Spleen (tissue), 11 donors: ENCODE results near the gene PDE4B. TPM values are rescaled to one million over a fixed set of nuclear protein-coding genes. Genes with fewer than 3 reads are reported as not detected.

Source experiments
- DNase-seq: peaks from one replicate; pipeline ENCODE4 v3.0.0-alpha.2; 2020
- H3K27ac ChIP-seq, 8 donors: fragments of 200-600 bp; sonication (generic) in 7 of 8; 1 replicate in 4 of 8; 2 replicates in 4 of 8; pipeline versions ENCODE4 v1.5.0 to v1.8.0; 2016 to 2021; ENCODE audit warnings: inconsistent platforms in 4 of 8, mild to moderate bottlenecking in 4 of 8, moderate library complexity in 1 of 8
- H3K27me3 ChIP-seq, 7 donors: fragments of 200-600 bp; sonication (generic) in 6 of 7; replicated peaks in 1 of 7; 1 replicate in 4 of 7; 2 replicates in 3 of 7; pipeline versions ENCODE4 v1.5.0 to v1.8.0; 2016 to 2021; ENCODE audit warnings: inconsistent platforms in 3 of 7, mild to moderate bottlenecking in 1 of 7
- H3K36me3 ChIP-seq, 6 donors: fragments of 200-600 bp; sonication (generic) in 5 of 6; 1 replicate in 4 of 6; 2 replicates in 2 of 6; pipeline versions ENCODE4 v1.5.0 to v1.8.0; 2016 to 2021; ENCODE audit warnings: inconsistent platforms in 2 of 6
- H3K4me1 ChIP-seq, 6 donors: fragments of 200-600 bp; sonication (generic) in 5 of 6; 1 replicate in 3 of 6; 2 replicates in 3 of 6; pipeline versions ENCODE4 v1.5.0 to v1.8.0; 2016 to 2021; ENCODE audit warnings: inconsistent platforms in 3 of 6
- H3K4me3 ChIP-seq, 8 donors: fragments of 200-600 bp; sonication (generic) in 7 of 8; 1 replicate in 4 of 8; 2 replicates in 4 of 8; pipeline versions ENCODE4 v1.5.0 to v1.8.0; 2016 to 2021; ENCODE audit warnings: inconsistent platforms in 4 of 8, mild to moderate bottlenecking in 4 of 8, moderate library complexity in 2 of 8
- H3K9me3 ChIP-seq, 8 donors: fragments of 200-600 bp; sonication (generic) in 7 of 8; 1 replicate in 4 of 8; 2 replicates in 4 of 8; pipeline versions ENCODE4 v1.5.0 to v1.8.0; 2016 to 2021; ENCODE audit warnings: inconsistent platforms in 4 of 8
- CTCF ChIP-seq, 11 experiments: fragments of 200-600 bp in 7 of 11; fragments of 450-650 bp in 4 of 11; sonication (generic) in 4 of 11; IDR thresholded peaks in 8 of 11; conservative IDR thresholded peaks in 3 of 11; 1 replicate in 7 of 11; 2 replicates in 4 of 11; pipeline versions ENCODE4 v1.4.0 to v1.8.0; 2016 to 2021; ENCODE audit warnings: antibody characterized with exemption in 11 of 11, inconsistent platforms in 4 of 11, mild to moderate bottlenecking in 1 of 11
- POLR2A ChIP-seq, 3 donors: fragments of 450-650 bp; IDR thresholded peaks; one replicate each; pipeline ENCODE4 v1.5.1; 2017; ENCODE audit warnings: antibody characterized with exemption in 3 of 3, mild to moderate bottlenecking in 1 of 3
- POLR2AphosphoS5 ChIP-seq, 3 donors: sonication (generic); formaldehyde crosslinking; IDR thresholded peaks; one replicate each; pipeline ENCODE4 v1.5.1; 2017; ENCODE audit warnings: antibody characterized with exemption in 3 of 3
- WGBS, 5 donors: extraction: QIAGEN DNeasy Blood & Tissue Kit in 3 of 5; methylation state at CpG; one replicate each; pipeline versions ENCODE4 v1.1.5 to v1.1.7; 2013 to 2018; 5-methylcytosine and 5-hydroxymethylcytosine counted together
- intact Hi-C: fragments of 100-400 bp; cut with DNase I; formaldehyde crosslinking; loops from one replicate; pipeline ENCODE4 v1.15.0; 2023; ENCODE audit warnings: low total_unique reads
- polyA plus RNA-seq, 3 donors: library from polyadenylated mRNA; stranded (reverse); fragments of 200-250 nt; gene quantifications; one replicate each; pipeline ENCODE4 v1.2.1, GENCODE V29; 2013
- total RNA-seq, 7 donors: library from RNA; depleted of rRNA in 3 of 7; stranded (reverse); fragments of >200 nt in 3 of 7; fragmentation: NEBNext Ultra II Directional in 4 of 7; extraction: Animal tissue kit (Norgen Biotek cat#: 25700) in 4 of 7; gene quantifications; one replicate each; pipeline versions ENCODE4 v1.1.0 to v1.2.1, GENCODE V29; 2016 to 2021
- donor health status: healthy with polysubstance abuse.
- donor health status: DM: no; HTN: no; CAD: no; lungs with moderate emphysema.
- donor health status: DM: no; HTN: no; CAD: no.
- donor health status: Bipolar disorder and iron deficiency.
- donor health status: healthy.
- donor health status: DM: no; HTN: no; CAD: no.
- donor health status: DM: yes; HTN: yes; CAD: no.

The PDE4B gene
- total and polyA plus RNA-seq, 10 donors, result 12.6 to 88.2 (median 51.9) TPM

GRCh38 chr1:65896721-65897120 is 104.0 kb downstream of the PDE4B start:
- intact Hi-C loops, result no loop called here
- peaks cover 0 to 14% (median 2%) of the 10 kb centered on the region in 8 donors for H3K9me3 ChIP-seq
- no peaks in the 10 kb centered on the region for H3K36me3 ChIP-seq
- no peak overlapping the region for H3K4me3 ChIP-seq
- no peaks in the 10 kb centered on the region for H3K4me1 ChIP-seq
- TF ChIP-seq POLR2AphosphoS5 (IDR thresholded peaks at IDR 0.05), result no peak
- TF ChIP-seq CTCF (IDR thresholded peaks at IDR 0.05 in 8 of 11, conservative IDR thresholded peaks at IDR 0.05 in 3 of 11), result no peak
- TF ChIP-seq POLR2A (IDR thresholded peaks at IDR 0.05), result no peak
- 58 to 77% (median 73%) methylated on average over 1 of the region's 1 CpG for WGBS, 5 donors
- H3K27me3 ChIP-seq, result no peaks in the 10 kb centered on the region
- no peak for DNase-seq
- no peak overlapping the region for H3K27ac ChIP-seq

GRCh38 chr1:65897485-65897884 is 104.8 kb downstream of the PDE4B start:
- intact Hi-C loops, result no loop called here
- 76 to 92% (median 88%) methylated on average over 1 of the region's 1 CpG for WGBS, 5 donors
- Histone ChIP-seq H3K27me3 (no peaks in the 10 kb centered on the region), H3K27ac (no peak overlapping the region), H3K9me3 (peaks cover 0 to 14% (median 2%) of the 10 kb centered on the region in 8 donors), H3K36me3 (no peaks in the 10 kb centered on the region), H3K4me1 (no peaks in the 10 kb centered on the region), H3K4me3 (no peak overlapping the region)
- DNase-seq, result no peak
- TF ChIP-seq CTCF (IDR thresholded peaks at IDR 0.05 in 8 of 11, conservative IDR thresholded peaks at IDR 0.05 in 3 of 11) (no peak), POLR2AphosphoS5 (IDR thresholded peaks at IDR 0.05) (no peak), POLR2A (IDR thresholded peaks at IDR 0.05) (no peak)

GRCh38 chr1:65904681-65905083 is 112.0 kb downstream of the PDE4B start:
- 66 to 78% (median 68%) methylated on average over 1 of the region's 1 CpG for WGBS, 5 donors
- H3K27ac ChIP-seq, result no peak overlapping the region
- no peaks in the 10 kb centered on the region for H3K36me3 ChIP-seq
- TF ChIP-seq POLR2A (IDR thresholded peaks at IDR 0.05) (no peak), CTCF (IDR thresholded peaks at IDR 0.05 in 8 of 11, conservative IDR thresholded peaks at IDR 0.05 in 3 of 11) (no peak), POLR2AphosphoS5 (IDR thresholded peaks at IDR 0.05) (no peak)
- no peaks in the 10 kb centered on the region for H3K4me1 ChIP-seq
- no peak overlapping the region for H3K4me3 ChIP-seq
- peaks cover 0 to 4% (median 0%) of the 10 kb centered on the region in 8 donors for H3K9me3 ChIP-seq
- intact Hi-C loops, result no loop called here
- no peak for DNase-seq
- H3K27me3 ChIP-seq, result no peaks in the 10 kb centered on the region

- Histone ChIP-seq H3K27ac (no peak overlapping the region), H3K9me3 (no peaks in the 10 kb centered on the region), H3K36me3 (no peaks in the 10 kb centered on the region), H3K27me3 (no peaks in the 10 kb centered on the region), H3K4me3 (no peak overlapping the region), H3K4me1 (no peaks in the 10 kb centered on the region)
- TF ChIP-seq CTCF (IDR thresholded peaks at IDR 0.05 in 8 of 11, conservative IDR thresholded peaks at IDR 0.05 in 3 of 11) (no peak), POLR2A (IDR thresholded peaks at IDR 0.05) (no peak), POLR2AphosphoS5 (IDR thresholded peaks at IDR 0.05) (no peak)
- intact Hi-C loops, result no loop called here
- 53 to 81% (median 68%) methylated on average over 2 of the region's 2 CpGs for WGBS, 5 donors
- no peak for DNase-seq
Measured at GRCh38 chr1:65910432-65910831, 117.7 kb downstream of the PDE4B start.
